ENCODE results near the gene IL15RA. TPM values are rescaled to one million over a fixed set of nuclear protein-coding genes. Genes with fewer than 3 reads are reported as not detected.
"Not testable (repeated sequence)": the region's sequence is repeated elsewhere in the genome, so short reads cannot be mapped to it uniquely, and the experiment has no call there.

IL15RA gene
- total and polyA plus RNA-seq, 4 donors: 0.81 to 2.1 (median 0.87) TPM

DNA sequence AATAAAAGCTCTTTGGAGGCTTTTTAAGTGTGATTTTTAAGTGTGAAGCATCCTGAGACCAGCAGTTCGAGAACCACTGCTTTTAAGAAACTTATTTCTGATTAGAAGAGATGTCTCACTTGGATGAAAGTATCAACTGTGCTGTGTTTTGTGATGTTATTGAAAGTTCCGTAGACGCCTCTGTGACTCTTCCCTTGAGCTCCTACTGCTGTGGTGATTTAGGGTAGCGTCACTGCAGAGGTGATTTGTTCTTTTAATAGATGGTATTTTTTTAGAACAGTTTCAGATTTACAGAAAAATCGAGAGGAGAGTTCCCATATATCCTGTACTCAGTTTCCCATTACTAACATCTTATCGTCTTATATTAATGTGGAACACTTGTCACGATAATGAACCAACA lies 57.8 kb downstream of the IL15RA start:
- Histone ChIP-seq H3K9me3 (ENCODE audit: control insufficient read depth, insufficient read depth, low read length) (no peaks in the 10 kb centered on the region), H3K27me3 (ENCODE audit: control insufficient read depth, insufficient read depth, low read length) (no peaks in the 10 kb centered on the region), H3K4me1 (ENCODE audit: control insufficient read depth, insufficient read depth, low read length) (no peaks in the 10 kb centered on the region), H3K36me3 (ENCODE audit: control insufficient read depth, insufficient read depth, low read length) (peaks cover 78% of the 10 kb centered on the region), H3K27ac (ENCODE audit: low read depth, low read length) (no peak overlapping the region), H3K4me3 (ENCODE audit: low read depth, low read length) (no peak overlapping the region)
- WGBS (ENCODE audit: insufficient coverage): 88% methylated on average over 3 of the region's 7 CpGs
- DNase-seq (ENCODE audit: low read depth in 4 of 6, low spot score in 6 of 6): no peak

DNA sequence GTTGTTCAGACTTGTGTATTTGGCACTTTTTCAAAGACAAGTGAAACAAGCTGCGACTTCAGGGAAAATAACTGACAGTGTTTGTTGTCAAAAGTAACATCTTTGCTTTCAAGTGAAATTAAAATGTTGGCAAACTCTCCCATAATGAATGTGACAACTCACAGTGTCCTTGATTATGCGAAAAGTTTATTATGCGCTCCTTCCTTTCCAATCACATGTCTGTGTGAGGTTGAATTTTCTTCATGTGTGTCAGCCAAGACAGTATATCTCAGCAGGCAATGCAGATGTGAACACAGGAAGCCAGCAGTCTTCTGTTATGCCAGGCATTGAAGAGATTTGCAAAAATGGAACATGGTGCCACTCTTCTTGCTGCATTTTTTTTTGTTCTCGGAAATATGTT lies 58.6 kb downstream of the IL15RA start:
- Histone ChIP-seq H3K27me3 (ENCODE audit: control insufficient read depth, insufficient read depth, low read length) (no peaks in the 10 kb centered on the region), H3K36me3 (ENCODE audit: control insufficient read depth, insufficient read depth, low read length) (peaks cover 77% of the 10 kb centered on the region)
- WGBS (ENCODE audit: insufficient coverage): 93% methylated on average over 3 of the region's 4 CpGs

DNA sequence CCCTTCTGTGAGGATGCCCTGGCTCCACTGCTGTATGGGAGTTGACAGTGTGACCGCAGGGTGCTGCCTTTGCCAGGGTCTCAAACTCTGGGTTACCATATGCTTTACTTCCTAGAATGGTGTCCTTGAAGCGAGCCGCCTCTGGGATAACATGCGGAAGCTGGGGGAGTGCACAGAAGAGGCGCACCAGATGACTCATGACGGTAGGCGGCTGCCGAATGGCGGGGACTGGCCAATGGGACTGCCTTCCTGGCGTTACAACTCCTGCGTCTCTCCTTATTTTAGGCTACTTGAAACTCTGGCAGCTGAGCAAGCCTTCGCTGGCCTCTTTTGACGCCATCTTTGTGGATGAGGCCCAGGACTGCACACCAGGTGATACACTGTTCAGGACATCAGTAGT lies 60.0 kb downstream of the IL15RA start:
- no peak overlapping the region for H3K4me3 ChIP-seq (ENCODE audit: low read depth, low read length)
- peaks cover 68% of the 10 kb centered on the region for H3K36me3 ChIP-seq (ENCODE audit: control insufficient read depth, insufficient read depth, low read length)
- no peaks in the 10 kb centered on the region for H3K27me3 ChIP-seq (ENCODE audit: control insufficient read depth, insufficient read depth, low read length)
- DNase-seq (ENCODE audit: low read depth in 4 of 6, low spot score in 6 of 6): no peak
- 98% methylated on average over 13 of the region's 13 CpGs for WGBS (ENCODE audit: insufficient coverage)
- H3K4me1 ChIP-seq (ENCODE audit: control insufficient read depth, insufficient read depth, low read length): no peaks in the 10 kb centered on the region
- H3K27ac ChIP-seq (ENCODE audit: low read depth, low read length): no peak overlapping the region
- H3K9me3 ChIP-seq (ENCODE audit: control insufficient read depth, insufficient read depth, low read length): no peaks in the 10 kb centered on the region

More for the DNA sequence above, 58.6 kb downstream of the IL15RA start:
- no peak overlapping the region for H3K4me3 ChIP-seq (ENCODE audit: low read depth, low read length)
- no peak overlapping the region for H3K27ac ChIP-seq (ENCODE audit: low read depth, low read length)
- peak in 1 of 6 donors; percentile 13 for DNase-seq (ENCODE audit: low read depth in 4 of 6, low spot score in 6 of 6)
- no peaks in the 10 kb centered on the region for H3K4me1 ChIP-seq (ENCODE audit: control insufficient read depth, insufficient read depth, low read length)
- no peaks in the 10 kb centered on the region for H3K9me3 ChIP-seq (ENCODE audit: control insufficient read depth, insufficient read depth, low read length)

DNA sequence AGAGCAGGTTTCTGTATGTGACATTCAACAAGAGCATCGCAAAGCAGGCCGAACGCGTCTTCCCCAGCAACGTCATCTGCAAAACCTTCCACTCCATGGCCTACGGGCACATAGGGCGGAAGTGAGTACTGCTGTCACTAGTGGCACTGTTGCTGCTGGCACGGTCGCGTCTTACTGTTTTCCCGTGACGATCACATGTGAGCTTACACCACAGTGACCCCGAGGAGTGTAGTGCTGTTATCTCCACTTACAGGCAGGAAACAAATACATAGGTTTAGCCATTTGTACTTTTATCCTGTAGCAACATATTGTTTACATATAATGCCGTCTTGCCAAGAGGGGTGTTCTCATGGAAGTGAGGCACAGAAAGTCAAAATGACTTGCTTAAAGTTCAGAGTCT lies 61.9 kb downstream of the IL15RA start:
- Histone ChIP-seq H3K4me1 (ENCODE audit: control insufficient read depth, insufficient read depth, low read length) (no peaks in the 10 kb centered on the region), H3K4me3 (ENCODE audit: low read depth, low read length) (no peak overlapping the region), H3K27me3 (ENCODE audit: control insufficient read depth, insufficient read depth, low read length) (no peaks in the 10 kb centered on the region), H3K9me3 (ENCODE audit: control insufficient read depth, insufficient read depth, low read length) (no peaks in the 10 kb centered on the region), H3K36me3 (ENCODE audit: control insufficient read depth, insufficient read depth, low read length) (peaks cover 73% of the 10 kb centered on the region), H3K27ac (ENCODE audit: low read depth, low read length) (no peak overlapping the region)
- WGBS (ENCODE audit: insufficient coverage): 97% methylated on average over 12 of the region's 14 CpGs
- no peak for DNase-seq (ENCODE audit: low read depth in 4 of 6, low spot score in 6 of 6)

DNA sequence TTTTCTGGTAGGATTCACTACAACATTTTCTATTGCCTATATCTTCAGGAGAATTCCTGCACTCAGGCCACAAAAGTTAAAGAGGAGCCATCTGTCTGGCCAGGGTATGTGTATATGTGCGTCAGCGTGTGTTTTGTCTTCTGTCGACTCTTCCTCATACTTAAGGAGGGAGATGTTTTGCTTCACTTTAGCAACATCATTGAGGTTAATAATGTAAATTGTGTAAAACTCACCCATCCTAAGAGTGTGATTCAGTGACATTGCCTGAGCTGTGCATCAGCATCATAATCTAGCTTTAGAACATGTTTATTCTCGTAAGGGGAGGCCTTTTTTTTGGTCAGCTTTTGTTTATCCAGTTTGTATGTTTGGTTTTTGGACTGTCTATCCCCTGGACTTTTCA lies 63.6 kb downstream of the IL15RA start:
- no CpG with 5 or more reads among the region's 4 CpGs for WGBS (ENCODE audit: insufficient coverage)
- Histone ChIP-seq H3K27me3 (ENCODE audit: control insufficient read depth, insufficient read depth, low read length) (no peaks in the 10 kb centered on the region), H3K4me3 (ENCODE audit: low read depth, low read length) (no peak overlapping the region), H3K27ac (ENCODE audit: low read depth, low read length) (no peak overlapping the region), H3K36me3 (ENCODE audit: control insufficient read depth, insufficient read depth, low read length) (peaks cover 81% of the 10 kb centered on the region), H3K4me1 (ENCODE audit: control insufficient read depth, insufficient read depth, low read length) (no peaks in the 10 kb centered on the region), H3K9me3 (ENCODE audit: control insufficient read depth, insufficient read depth, low read length) (no peaks in the 10 kb centered on the region)
- no peak for DNase-seq (ENCODE audit: low read depth in 4 of 6, low spot score in 6 of 6)

DNA sequence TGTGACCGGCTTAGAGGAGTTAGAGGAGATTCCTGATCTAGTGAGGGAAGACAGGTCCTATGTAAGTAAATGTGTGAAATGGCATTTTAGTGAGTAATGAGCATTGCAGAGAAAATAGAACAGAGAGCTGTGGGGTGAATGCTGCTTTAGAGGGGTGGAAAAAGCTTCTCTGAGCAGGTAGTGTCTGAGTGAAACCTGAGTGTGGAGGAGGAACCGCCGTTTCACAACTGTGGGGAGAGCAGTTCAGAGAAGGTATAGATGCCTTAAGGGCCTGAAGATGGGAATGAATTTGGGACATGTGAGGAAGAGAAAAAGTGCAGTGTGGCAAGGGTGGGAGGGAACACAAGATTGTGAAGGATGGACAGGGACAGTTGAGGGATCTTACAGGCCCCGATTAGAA lies 65.7 kb downstream of the IL15RA start:
- WGBS (ENCODE audit: insufficient coverage): 97% methylated on average over 4 of the region's 4 CpGs
- Histone ChIP-seq H3K36me3 (ENCODE audit: control insufficient read depth, insufficient read depth, low read length) (peaks cover 69% of the 10 kb centered on the region), H3K4me1 (ENCODE audit: control insufficient read depth, insufficient read depth, low read length) (no peaks in the 10 kb centered on the region), H3K27ac (ENCODE audit: low read depth, low read length) (no peak overlapping the region), H3K4me3 (ENCODE audit: low read depth, low read length) (no peak overlapping the region), H3K27me3 (ENCODE audit: control insufficient read depth, insufficient read depth, low read length) (no peaks in the 10 kb centered on the region), H3K9me3 (ENCODE audit: control insufficient read depth, insufficient read depth, low read length) (no peaks in the 10 kb centered on the region)
- DNase-seq (ENCODE audit: low read depth in 4 of 6, low spot score in 6 of 6): no peak

DNA sequence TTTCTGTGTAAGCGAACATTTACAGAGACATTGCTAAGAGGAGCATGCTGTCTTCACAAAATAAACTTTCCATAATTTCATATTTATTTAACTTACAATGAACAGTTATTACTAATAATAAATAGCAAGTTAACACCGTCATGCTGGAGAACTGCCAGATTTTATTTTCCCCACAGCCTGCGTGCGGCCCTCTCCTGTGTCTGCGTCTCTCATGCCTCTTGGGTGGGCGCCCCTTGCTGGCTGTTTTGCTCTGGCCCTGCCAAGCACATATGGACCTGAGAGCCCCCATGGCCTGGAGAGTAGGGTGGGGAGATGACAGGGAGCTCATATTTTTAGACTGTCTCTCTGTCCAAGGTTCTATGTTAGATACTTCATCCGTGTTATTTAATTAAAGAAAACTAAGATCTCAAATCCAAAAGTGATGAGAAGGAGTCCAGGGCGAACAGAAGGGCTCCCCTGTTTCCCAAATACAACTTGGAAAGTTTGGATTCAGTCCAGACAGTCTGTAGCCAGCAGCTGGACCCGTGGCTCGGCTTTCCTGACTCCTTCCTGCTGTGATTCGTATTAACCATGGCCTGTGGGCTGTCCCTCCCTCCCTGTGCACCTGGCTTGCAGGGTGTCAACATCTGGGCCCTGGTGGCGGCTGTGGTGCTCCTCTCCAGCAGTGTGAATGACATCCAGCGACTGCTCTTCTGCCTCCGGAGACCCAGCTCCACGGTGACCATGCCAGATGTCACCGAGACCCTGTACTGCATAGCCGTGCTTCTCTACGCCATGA lies 66.8 kb downstream of the IL15RA start:
- WGBS (ENCODE audit: insufficient coverage): 76% methylated on average over 15 of the region's 18 CpGs
- Histone ChIP-seq H3K9me3 (ENCODE audit: control insufficient read depth, insufficient read depth, low read length) (no peaks in the 10 kb centered on the region), H3K4me3 (ENCODE audit: low read depth, low read length) (no peak overlapping the region), H3K27me3 (ENCODE audit: control insufficient read depth, insufficient read depth, low read length) (no peaks in the 10 kb centered on the region), H3K27ac (ENCODE audit: low read depth, low read length) (no peak overlapping the region), H3K4me1 (ENCODE audit: control insufficient read depth, insufficient read depth, low read length) (no peaks in the 10 kb centered on the region), H3K36me3 (ENCODE audit: control insufficient read depth, insufficient read depth, low read length) (peaks cover 64% of the 10 kb centered on the region)
- DNase-seq (ENCODE audit: low read depth in 4 of 6, low spot score in 6 of 6): peak in 1 of 6 donors; percentile 21

DNA sequence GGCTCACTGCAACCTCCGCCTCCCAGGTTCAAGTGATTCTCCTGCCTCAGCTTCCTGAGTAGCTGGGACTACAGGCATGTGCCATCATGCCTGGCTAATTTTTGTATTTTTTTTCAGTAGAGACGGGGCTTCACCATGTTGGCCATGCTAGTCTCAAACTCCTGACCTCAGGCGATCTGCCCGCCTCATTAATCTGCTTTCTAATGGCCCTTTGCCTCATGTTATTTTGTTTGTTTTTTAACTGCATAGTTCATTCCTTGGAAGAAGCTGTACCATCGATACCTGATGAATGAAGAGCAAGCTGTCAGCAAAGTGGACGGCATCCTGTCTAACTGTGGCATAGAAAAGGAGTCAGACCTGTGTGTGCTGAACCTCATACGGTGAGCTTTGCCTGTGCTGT lies 68.7 kb downstream of the IL15RA start:
- not testable (repeated sequence) for DNase-seq (ENCODE audit: low read depth in 4 of 6, low spot score in 6 of 6); H3K27ac ChIP-seq (ENCODE audit: low read depth, low read length); H3K4me1 ChIP-seq (ENCODE audit: control insufficient read depth, insufficient read depth, low read length); H3K9me3 ChIP-seq (ENCODE audit: control insufficient read depth, insufficient read depth, low read length); H3K4me3 ChIP-seq (ENCODE audit: low read depth, low read length); H3K27me3 ChIP-seq (ENCODE audit: control insufficient read depth, insufficient read depth, low read length)
- peaks cover 49% of the 10 kb centered on the region for H3K36me3 ChIP-seq (ENCODE audit: control insufficient read depth, insufficient read depth, low read length)
- WGBS (ENCODE audit: insufficient coverage): 96% methylated on average over 4 of the region's 7 CpGs

DNA sequence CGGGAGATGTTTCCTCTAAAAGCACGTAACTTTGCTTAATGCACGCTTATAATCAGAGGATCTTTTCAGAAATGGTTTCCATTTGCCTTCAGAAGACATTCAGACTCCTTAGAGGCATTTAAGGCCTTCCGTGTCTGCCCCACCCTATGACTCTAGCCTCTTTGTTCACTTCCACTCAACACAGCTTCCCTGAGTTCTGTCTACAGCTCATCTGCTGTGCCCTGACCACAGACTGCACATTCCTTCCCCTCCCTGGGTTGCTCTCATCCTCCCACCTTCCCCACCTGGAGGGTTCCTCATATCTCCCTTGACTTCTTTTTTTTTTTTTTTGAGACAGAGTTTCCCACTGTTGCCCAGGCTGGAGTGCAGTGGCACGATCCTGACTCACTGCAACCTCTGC lies 70.7 kb downstream of the IL15RA start:
- no peak for DNase-seq (ENCODE audit: low read depth in 4 of 6, low spot score in 6 of 6)
- no peaks in the 10 kb centered on the region for H3K4me1 ChIP-seq (ENCODE audit: control insufficient read depth, insufficient read depth, low read length)
- 98% methylated on average over 4 of the region's 5 CpGs for WGBS (ENCODE audit: insufficient coverage)
- H3K27ac ChIP-seq (ENCODE audit: low read depth, low read length): no peak overlapping the region
- H3K27me3 ChIP-seq (ENCODE audit: control insufficient read depth, insufficient read depth, low read length): no peaks in the 10 kb centered on the region
- H3K4me3 ChIP-seq (ENCODE audit: low read depth, low read length): no peak overlapping the region
- peaks cover 41% of the 10 kb centered on the region for H3K36me3 ChIP-seq (ENCODE audit: control insufficient read depth, insufficient read depth, low read length)
- H3K9me3 ChIP-seq (ENCODE audit: control insufficient read depth, insufficient read depth, low read length): no peaks in the 10 kb centered on the region

DNA sequence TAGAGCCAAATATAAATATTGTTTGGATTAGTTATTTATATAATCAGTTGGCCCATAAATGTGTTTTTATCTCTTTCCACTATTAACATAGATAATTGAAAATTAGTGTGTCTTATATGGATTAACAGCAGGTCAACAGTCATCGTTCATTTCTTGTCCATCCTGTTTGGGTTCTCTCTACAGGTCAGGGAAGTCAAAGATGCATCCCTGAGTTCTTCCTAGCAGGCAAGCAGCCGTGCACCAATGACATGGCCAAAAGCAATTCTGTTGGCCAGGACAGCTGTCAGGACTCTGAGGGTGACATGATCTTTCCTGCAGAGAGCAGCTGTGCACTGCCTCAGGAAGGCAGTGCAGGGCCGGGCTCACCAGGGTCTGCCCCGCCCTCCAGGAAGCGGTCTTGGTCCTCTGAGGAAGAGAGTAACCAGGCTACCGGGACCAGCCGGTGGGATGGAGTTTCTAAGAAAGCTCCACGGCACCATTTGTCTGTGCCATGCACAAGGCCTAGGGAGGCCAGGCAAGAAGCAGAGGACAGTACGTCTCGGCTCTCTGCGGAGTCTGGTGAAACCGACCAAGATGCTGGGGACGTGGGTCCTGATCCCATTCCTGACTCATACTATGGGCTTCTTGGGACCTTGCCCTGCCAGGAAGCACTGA lies 71.4 kb downstream of the IL15RA start:
- 94% methylated on average over 13 of the region's 13 CpGs for WGBS (ENCODE audit: insufficient coverage)
- Histone ChIP-seq H3K9me3 (ENCODE audit: control insufficient read depth, insufficient read depth, low read length) (no peaks in the 10 kb centered on the region), H3K4me1 (ENCODE audit: control insufficient read depth, insufficient read depth, low read length) (no peaks in the 10 kb centered on the region), H3K4me3 (ENCODE audit: low read depth, low read length) (no peak overlapping the region), H3K27me3 (ENCODE audit: control insufficient read depth, insufficient read depth, low read length) (no peaks in the 10 kb centered on the region), H3K27ac (ENCODE audit: low read depth, low read length) (no peak overlapping the region), H3K36me3 (ENCODE audit: control insufficient read depth, insufficient read depth, low read length) (peaks cover 35% of the 10 kb centered on the region)
- DNase-seq (ENCODE audit: low read depth in 4 of 6, low spot score in 6 of 6): no peak

Data from spinal cord (tissue), 10 donors.